HCT116 (cell line): ENCODE results near the gene TLN1. TPM values are rescaled to one million over a fixed set of nuclear protein-coding genes. Genes with fewer than 3 reads are reported as not detected.

Experiments used
- ATAC-seq: fragments of 200-7000 bp; cut with Tn5 transposase; 2 replicates; pipeline ENCODE4 v1.9.1; 2020; ENCODE audit warnings: mild to moderate bottlenecking, moderate library complexity
- BruUV-seq: library from RNA; stranded (reverse); fragments of 400-500 nt; replicated peaks from 2 replicates; lab custom pipeline; 2021; lab: Mats Ljungman, UMichigan
- CTCF ChIA-PET: fragments of 300-600 bp; sonication (Branson Sonifier 250); formaldehyde crosslinking; loops from one replicate; lab custom pipeline; 2021; ENCODE audit warnings: antibody characterized with exemption; lab: Charles Lee
- POLR2A ChIA-PET: fragments of 300-600, 350-600 bp; sonication (Branson Sonifier 250); formaldehyde crosslinking; loops from one replicate; lab custom pipeline; 2021; ENCODE audit warnings: antibody characterized with exemption; lab: Charles Lee
- RAD21 ChIA-PET, 2 experiments: fragments of 300-600 bp; sonication (Branson Sonifier 250); formaldehyde crosslinking; loops; one replicate each; lab custom pipeline; 2023; ENCODE audit warnings: low total read pairs in 2 of 2; ENCODE audit not compliant: uncharacterized antibody in 2 of 2, unreplicated experiment in 2 of 2, low non-redundant PET in 1 of 2; lab: Charles Lee
- DNase-seq: peaks from one replicate; pipeline ENCODE4 v3.0.0-alpha.2; 2010; ENCODE audit warnings: low read depth, low spot score
- H2AFZ ChIP-seq: fragments of 200-600 bp; shearing (Covaris generic), sonication (generic); 2 replicates; pipeline ENCODE4 v1.6.1; 2017; ENCODE audit warnings: low read depth, mixed run types, mixed read lengths, antibody characterized with exemption, low read length; ENCODE audit not compliant: poor library complexity, severe bottlenecking
- H3K27ac ChIP-seq: 2 replicates; pipeline ENCODE4 v1.5.1; 2012; ENCODE audit warnings: low read depth, low read length
- H3K27me3 ChIP-seq: fragments of 200-600 bp; sonication (generic); 2 replicates; pipeline ENCODE4 v1.6.1; 2016; ENCODE audit warnings: mixed run types, low read length, mixed read lengths; ENCODE audit not compliant: insufficient read depth
- H3K36me3 ChIP-seq, 2 experiments: fragments of 200-500 bp in 1 of 2; fragments of 200-600 bp in 1 of 2; sonication (Bioruptor generic) in 1 of 2; sonication (generic) in 1 of 2; 2 replicates each; pipeline versions ENCODE4 v1.5.1 to v1.6.1; 2014 to 2016; ENCODE audit warnings: low read length in 2 of 2, inconsistent platforms in 1 of 2, mixed read lengths in 1 of 2, mixed run types in 1 of 2; ENCODE audit not compliant: insufficient read depth in 2 of 2, control insufficient read depth in 1 of 2
- H3K4me1 ChIP-seq, 2 experiments: fragments of 200-600 bp in 1 of 2; sonication (generic) in 1 of 2; 2 replicates each; pipeline versions ENCODE4 v1.5.1 to v1.6.1; 2012 to 2017; ENCODE audit warnings: low read length in 2 of 2, inconsistent platforms in 1 of 2, mild to moderate bottlenecking in 1 of 2, mixed read lengths in 1 of 2, mixed run types in 1 of 2, moderate library complexity in 1 of 2; ENCODE audit not compliant: insufficient read depth in 2 of 2, control insufficient read depth in 1 of 2
- H3K4me2 ChIP-seq: fragments of 200-600 bp; sonication (generic); 2 replicates; pipeline ENCODE4 v1.6.1; 2017; ENCODE audit warnings: mixed run types, low read length, mixed read lengths
- H3K4me3 ChIP-seq, 2 experiments: fragments of 200-600 bp in 1 of 2; sonication (generic) in 1 of 2; replicated peaks in 1 of 2; 2 replicates each; pipeline ENCODE4 v1.5.1; 2011 to 2016; ENCODE audit warnings: low read length in 2 of 2, control low read depth in 1 of 2, low read depth in 1 of 2, mild to moderate bottlenecking in 1 of 2, mixed read lengths in 1 of 2, mixed run types in 1 of 2
- H3K79me2 ChIP-seq: fragments of 200-600 bp; sonication (generic); 2 replicates; pipeline ENCODE4 v1.6.1; 2017; ENCODE audit warnings: mild to moderate bottlenecking, mixed run types, low read length, moderate library complexity, mixed read lengths; ENCODE audit not compliant: insufficient read depth
- H3K9ac ChIP-seq: fragments of 200-600 bp; sonication (generic); 2 replicates; pipeline ENCODE4 v1.6.1; 2016; ENCODE audit warnings: low read length, mixed read lengths
- H3K9me2 ChIP-seq: fragments of 200-600 bp; sonication (generic), shearing (Covaris generic); 2 replicates; pipeline ENCODE4 v1.6.1; 2017; ENCODE audit warnings: mixed run types, mild to moderate bottlenecking, moderate library complexity; ENCODE audit not compliant: insufficient read depth
- H3K9me3 ChIP-seq, 2 experiments: fragments of 200-500 bp in 1 of 2; fragments of 200-600 bp in 1 of 2; sonication (Bioruptor generic) in 1 of 2; sonication (generic) in 1 of 2; 2 replicates each; pipeline ENCODE4 v1.6.1; 2014 to 2017; ENCODE audit warnings: low read length in 2 of 2, mixed read lengths in 2 of 2, inconsistent platforms in 1 of 2, low read depth in 1 of 2, mild to moderate bottlenecking in 1 of 2, mixed run types in 1 of 2, moderate library complexity in 1 of 2; ENCODE audit not compliant: control insufficient read depth in 1 of 2, insufficient read depth in 1 of 2
- H4K20me1 ChIP-seq: fragments of 200-600 bp; sonication (generic), shearing (Covaris generic); 2 replicates; pipeline ENCODE4 v1.6.1; 2017; ENCODE audit warnings: mixed run types, mild to moderate bottlenecking, moderate library complexity; ENCODE audit not compliant: insufficient read depth
- CBX3 ChIP-seq: IDR thresholded peaks from 2 replicates; pipeline ENCODE4 v1.6.1; 2012; ENCODE audit warnings: low read depth
- EGR1 ChIP-seq: IDR thresholded peaks from 2 replicates; pipeline ENCODE4 v1.6.1; 2012; ENCODE audit warnings: low read depth
- EZH2 ChIP-seq: fragments of 200-600 bp; sonication (generic); IDR thresholded peaks from 2 replicates; pipeline ENCODE4 v1.6.1; 2017; ENCODE audit warnings: antibody characterized with exemption, mixed run types
- EZH2phosphoT487 ChIP-seq: fragments of 200-600 bp; IDR thresholded peaks from 2 replicates; pipeline ENCODE4 v1.6.1; 2018; ENCODE audit warnings: antibody characterized with exemption, borderline replicate concordance
- FOSL1 ChIP-seq: IDR thresholded peaks from 2 replicates; pipeline ENCODE4 v1.6.1; 2012; ENCODE audit warnings: low read depth
- JUND ChIP-seq: IDR thresholded peaks from 2 replicates; pipeline ENCODE4 v1.6.1; 2012
- POLR2A ChIP-seq: IDR thresholded peaks from 2 replicates; pipeline ENCODE4 v1.7.0; 2011; ENCODE audit warnings: borderline replicate concordance; ENCODE audit not compliant: insufficient read depth, insufficient read length; ENCODE audit errors: extremely low read depth
- POLR2AphosphoS5 ChIP-seq: IDR thresholded peaks from 2 replicates; pipeline ENCODE4 v1.6.1; 2011; ENCODE audit warnings: mild to moderate bottlenecking, low read depth, low read length, moderate library complexity
- RAD21 ChIP-seq: IDR thresholded peaks from 2 replicates; pipeline ENCODE4 v1.6.1; 2012; ENCODE audit warnings: low read depth, mild to moderate bottlenecking
- SIN3A ChIP-seq: IDR thresholded peaks from 2 replicates; pipeline ENCODE4 v1.6.1; 2012; ENCODE audit warnings: low read depth
- SRF ChIP-seq: IDR thresholded peaks from 2 replicates; pipeline ENCODE4 v1.6.1; 2012; ENCODE audit warnings: low read depth
- TCF7L2 ChIP-seq: IDR thresholded peaks from 2 replicates; pipeline ENCODE4 v1.7.0; 2011; ENCODE audit warnings: borderline replicate concordance, inconsistent platforms; ENCODE audit not compliant: insufficient read depth, insufficient read length; ENCODE audit errors: extremely low read depth
- YY1 ChIP-seq: IDR thresholded peaks from 2 replicates; pipeline ENCODE4 v1.6.1; 2011; ENCODE audit warnings: low read length, low read depth, moderate library complexity, mild to moderate bottlenecking; ENCODE audit not compliant: insufficient replicate concordance; ENCODE audit errors: extremely low read depth
- ZFX ChIP-seq: fragments of 450-650 bp; IDR thresholded peaks from 2 replicates; pipeline ENCODE4 v1.6.1; 2017
- intact Hi-C: fragments of 100-400 bp; cut with micrococcal nuclease; formaldehyde crosslinking; loops from 2 replicates; pipeline ENCODE4 v1.10.0; 2022
- total RNA-seq: library from RNA; stranded (reverse); gene quantifications from one replicate; pipeline ENCODE4 v1.2.1, GENCODE V29; 2021; ENCODE audit not compliant: unreplicated experiment
- TF ChIP-seq, protein P1 (sequence below): IDR thresholded peaks from 2 replicates; pipeline ENCODE4 v1.6.1; 2012
- TF ChIP-seq, protein P2 (sequence below): IDR thresholded peaks from 2 replicates; pipeline ENCODE4 v1.6.1; 2012
- TF ChIP-seq, protein P3 (sequence below): IDR thresholded peaks from 2 replicates; pipeline ENCODE4 v1.6.1; 2011; ENCODE audit warnings: mild to moderate bottlenecking, low read length, moderate library complexity; ENCODE audit not compliant: insufficient replicate concordance; ENCODE audit errors: extremely low read depth

TLN1 gene
- total RNA-seq, 1 experiment from 2014 or later: 144 TPM

DNA sequence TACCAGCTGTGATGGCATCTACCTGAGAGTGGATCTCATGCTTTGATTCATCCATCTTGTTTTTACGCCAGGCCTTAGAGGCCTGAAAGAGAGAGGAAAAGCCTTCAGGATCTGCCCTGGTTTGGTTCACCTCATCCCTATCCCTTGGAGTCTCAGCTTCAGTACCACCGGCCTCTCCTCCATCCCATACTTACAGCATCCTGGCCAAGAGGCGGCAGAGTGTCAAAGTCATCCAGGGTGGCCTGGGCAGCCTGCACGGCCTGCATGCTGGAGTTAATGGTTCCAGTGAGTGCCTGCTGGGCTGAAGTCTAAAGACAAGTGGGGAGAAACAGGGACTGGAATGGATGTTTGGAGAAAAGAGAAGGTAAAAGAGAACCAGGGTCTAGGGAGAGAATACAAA is 12.4 kb downstream of the TLN1 start:
- POLR2A ChIA-PET: no interaction called here
- BruUV-seq: TSS peak; percentile 6
- H3K36me3 ChIP-seq: peaks cover 78 to 83% of the 10 kb centered on the region in 2 experiments
- H3K4me1 ChIP-seq: no peaks in the 10 kb centered on the region
- intact Hi-C loops: no loop called here
- H4K20me1 ChIP-seq: no peaks in the 10 kb centered on the region
- CTCF ChIA-PET: no interaction called here
- H3K79me2 ChIP-seq: no peaks in the 10 kb centered on the region
- H3K9me3 ChIP-seq: no peaks in the 10 kb centered on the region
- no peaks in the 10 kb centered on the region for H3K9me2 ChIP-seq
- no peak overlapping the region for H3K4me3 ChIP-seq
- no peaks in the 10 kb centered on the region for H3K27me3 ChIP-seq
- no peak overlapping the region for H3K27ac ChIP-seq
- ATAC-seq: no peak
- H2AFZ ChIP-seq: no peak overlapping the region
- no peak for TF ChIP-seq CBX3
- TF ChIP-seq TCF7L2: no peak
- TF ChIP-seq, protein P1, sequence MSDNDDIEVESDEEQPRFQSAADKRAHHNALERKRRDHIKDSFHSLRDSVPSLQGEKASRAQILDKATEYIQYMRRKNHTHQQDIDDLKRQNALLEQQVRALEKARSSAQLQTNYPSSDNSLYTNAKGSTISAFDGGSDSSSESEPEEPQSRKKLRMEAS: no peak
- TF ChIP-seq SRF: no peak
- no peak for TF ChIP-seq YY1
- no peak for TF ChIP-seq POLR2AphosphoS5
- TF ChIP-seq JUND: no peak
- TF ChIP-seq EGR1: no peak
- RAD21 ChIA-PET: no interaction called here
- no peak overlapping the region for H3K9ac ChIP-seq
- no peak for DNase-seq
- no peak overlapping the region for H3K4me2 ChIP-seq

DNA sequence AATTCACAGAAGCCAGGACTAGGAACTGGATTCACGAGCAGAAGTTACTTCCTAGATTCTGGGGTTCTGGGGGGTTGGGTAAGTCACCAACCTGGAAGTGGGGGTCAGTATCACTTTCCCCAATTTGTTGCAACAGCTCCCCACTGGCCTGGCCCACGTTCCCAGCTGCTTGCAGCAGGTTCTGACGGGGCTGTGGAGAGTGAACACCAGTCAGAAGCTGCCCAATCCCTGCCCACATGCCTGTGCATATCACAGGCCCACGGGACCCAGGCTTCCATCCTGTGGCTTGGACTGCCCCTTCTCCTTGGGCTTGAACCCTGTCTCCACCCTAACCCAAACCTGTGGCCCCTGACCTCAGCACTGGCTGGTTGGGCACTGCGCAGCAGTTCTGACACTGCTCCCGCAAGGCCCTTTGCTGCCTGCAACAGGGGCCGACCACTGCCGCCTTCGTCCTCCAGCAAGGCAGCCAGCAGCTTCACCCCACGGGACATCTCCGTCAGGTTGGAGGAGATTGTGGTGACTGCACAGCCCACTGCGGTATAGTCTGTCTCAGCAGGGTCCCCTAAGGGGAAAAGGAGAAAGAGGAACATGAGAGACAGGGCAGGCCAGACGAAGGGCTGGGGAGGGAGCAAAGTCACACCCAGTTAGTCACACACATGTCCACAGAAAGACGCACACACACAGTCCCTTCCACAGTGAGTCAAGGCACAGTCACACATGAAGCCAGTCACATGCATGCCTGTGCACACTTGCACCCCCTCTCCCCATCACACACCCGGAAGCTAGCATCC is 13.1 kb downstream of the TLN1 start:
- Histone ChIP-seq H3K9me3 (no peaks in the 10 kb centered on the region), H3K79me2 (no peaks in the 10 kb centered on the region), H4K20me1 (no peaks in the 10 kb centered on the region), H3K27ac (no peak overlapping the region), H3K27me3 (no peaks in the 10 kb centered on the region), H3K4me2 (no peak overlapping the region), H3K36me3 (peaks cover 77 to 81% of the 10 kb centered on the region in 2 experiments), H3K4me1 (no peaks in the 10 kb centered on the region), H3K4me3 (no peak overlapping the region), H3K9ac (no peak overlapping the region), H3K9me2 (no peaks in the 10 kb centered on the region), H2AFZ (no peak overlapping the region)
- CTCF ChIA-PET: no interaction called here
- RAD21 ChIA-PET: no interaction called here
- intact Hi-C loops: no loop called here
- ATAC-seq (no peak), DNase-seq (no peak)
- no peak for TF ChIP-seq EZH2phosphoT487
- TF ChIP-seq RAD21: no peak
- TF ChIP-seq, protein P2, sequence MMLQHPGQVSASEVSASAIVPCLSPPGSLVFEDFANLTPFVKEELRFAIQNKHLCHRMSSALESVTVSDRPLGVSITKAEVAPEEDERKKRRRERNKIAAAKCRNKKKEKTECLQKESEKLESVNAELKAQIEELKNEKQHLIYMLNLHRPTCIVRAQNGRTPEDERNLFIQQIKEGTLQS: no peak
- TF ChIP-seq, protein P3, sequence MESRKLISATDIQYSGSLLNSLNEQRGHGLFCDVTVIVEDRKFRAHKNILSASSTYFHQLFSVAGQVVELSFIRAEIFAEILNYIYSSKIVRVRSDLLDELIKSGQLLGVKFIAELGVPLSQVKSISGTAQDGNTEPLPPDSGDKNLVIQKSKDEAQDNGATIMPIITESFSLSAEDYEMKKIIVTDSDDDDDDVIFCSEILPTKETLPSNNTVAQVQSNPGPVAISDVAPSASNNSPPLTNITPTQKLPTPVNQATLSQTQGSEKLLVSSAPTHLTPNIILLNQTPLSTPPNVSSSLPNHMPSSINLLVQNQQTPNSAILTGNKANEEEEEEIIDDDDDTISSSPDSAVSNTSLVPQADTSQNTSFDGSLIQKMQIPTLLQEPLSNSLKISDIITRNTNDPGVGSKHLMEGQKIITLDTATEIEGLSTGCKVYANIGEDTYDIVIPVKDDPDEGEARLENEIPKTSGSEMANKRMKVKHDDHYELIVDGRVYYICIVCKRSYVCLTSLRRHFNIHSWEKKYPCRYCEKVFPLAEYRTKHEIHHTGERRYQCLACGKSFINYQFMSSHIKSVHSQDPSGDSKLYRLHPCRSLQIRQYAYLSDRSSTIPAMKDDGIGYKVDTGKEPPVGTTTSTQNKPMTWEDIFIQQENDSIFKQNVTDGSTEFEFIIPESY: no peak
- no peak for TF ChIP-seq EZH2
- TF ChIP-seq YY1: no peak
- no peak for TF ChIP-seq SIN3A
- TF ChIP-seq, protein P1: no peak
- TF ChIP-seq FOSL1: no peak
- no peak for TF ChIP-seq SRF
- no peak for TF ChIP-seq ZFX
- no peak for TF ChIP-seq POLR2AphosphoS5
- no peak for TF ChIP-seq TCF7L2
- no peak for TF ChIP-seq POLR2A
- no TSS peak for BruUV-seq
- POLR2A ChIA-PET: no interaction called here
